Left ventricle myocardium inferior (tissue), 1 donor: Measurements from ENCODE around the gene SAMD4B. TPM values are rescaled to one million over a fixed set of nuclear protein-coding genes. Genes with fewer than 3 reads are reported as not detected.

Experiments
- DNase-seq: peaks from one replicate; pipeline ENCODE4 v3.0.0-alpha.2; 2020
- H3K27ac ChIP-seq: fragments of 200-600 bp; replicated peaks from 2 replicates; pipeline ENCODE4 v1.8.0; 2021
- H3K27me3 ChIP-seq: fragments of 200-600 bp; 2 replicates; pipeline ENCODE4 v1.8.0; 2021; ENCODE audit warnings: low read depth
- H3K36me3 ChIP-seq: fragments of 200-600 bp; 2 replicates; pipeline ENCODE4 v1.8.0; 2021
- H3K4me1 ChIP-seq: fragments of 200-600 bp; 2 replicates; pipeline ENCODE4 v1.8.0; 2021
- H3K4me3 ChIP-seq: fragments of 200-600 bp; 2 replicates; pipeline ENCODE4 v1.8.0; 2021; ENCODE audit warnings: mild to moderate bottlenecking, moderate library complexity
- H3K9me3 ChIP-seq: fragments of 200-600 bp; replicated peaks from 2 replicates; pipeline ENCODE4 v1.8.0; 2021
- intact Hi-C: fragments of 100-400 bp; cut with micrococcal nuclease; formaldehyde crosslinking; loops from one replicate; pipeline ENCODE4 v1.11.0; 2022
- total RNA-seq: library from RNA; stranded (reverse); fragmentation: NEBNext Ultra II Directional; extraction: Animal tissue kit (Norgen Biotek cat#: 25700); gene quantifications from one replicate; pipeline ENCODE4 v1.2.1, GENCODE V29; 2021
- TF ChIP-seq, protein P1 (sequence below): fragments of 200-600 bp; IDR thresholded peaks from 2 replicates; pipeline ENCODE4 v1.8.0; 2021; ENCODE audit warnings: antibody characterized with exemption, mild to moderate bottlenecking, borderline replicate concordance
- donor health status: DM: no; HTN: yes; CAD: no; lungs with severe emphysema.

Gene SAMD4B
- total RNA-seq, 1 donor from 2014 or later, result 47.9 TPM

DNA sequence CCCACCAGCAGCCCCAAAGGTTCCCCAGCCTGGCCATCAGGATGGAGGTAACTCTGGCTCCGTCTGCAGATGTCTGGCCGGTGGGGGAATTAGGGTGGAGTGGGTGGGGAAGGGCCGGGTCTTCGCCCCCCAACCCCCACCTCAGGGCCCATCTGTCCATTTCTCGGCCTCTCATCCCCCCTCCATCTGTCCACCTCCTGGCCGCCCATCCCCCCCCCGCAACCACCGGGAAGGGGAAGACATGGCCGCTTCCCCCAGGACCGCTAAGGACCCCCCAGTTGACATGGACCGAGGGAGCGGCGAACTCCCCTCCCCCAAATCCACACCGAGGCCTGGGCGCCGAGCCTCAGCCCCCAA lies 22.4 kb upstream of the SAMD4B start:
- H3K4me1 ChIP-seq, result peaks cover 5% of the 10 kb centered on the region
- intact Hi-C loops, result no loop called here
- no peaks in the 10 kb centered on the region for H3K9me3 ChIP-seq
- peaks cover 21% of the 10 kb centered on the region for H3K27me3 ChIP-seq
- H3K36me3 ChIP-seq, result no peaks in the 10 kb centered on the region
- no peak overlapping the region for H3K27ac ChIP-seq
- TF ChIP-seq, protein P1, sequence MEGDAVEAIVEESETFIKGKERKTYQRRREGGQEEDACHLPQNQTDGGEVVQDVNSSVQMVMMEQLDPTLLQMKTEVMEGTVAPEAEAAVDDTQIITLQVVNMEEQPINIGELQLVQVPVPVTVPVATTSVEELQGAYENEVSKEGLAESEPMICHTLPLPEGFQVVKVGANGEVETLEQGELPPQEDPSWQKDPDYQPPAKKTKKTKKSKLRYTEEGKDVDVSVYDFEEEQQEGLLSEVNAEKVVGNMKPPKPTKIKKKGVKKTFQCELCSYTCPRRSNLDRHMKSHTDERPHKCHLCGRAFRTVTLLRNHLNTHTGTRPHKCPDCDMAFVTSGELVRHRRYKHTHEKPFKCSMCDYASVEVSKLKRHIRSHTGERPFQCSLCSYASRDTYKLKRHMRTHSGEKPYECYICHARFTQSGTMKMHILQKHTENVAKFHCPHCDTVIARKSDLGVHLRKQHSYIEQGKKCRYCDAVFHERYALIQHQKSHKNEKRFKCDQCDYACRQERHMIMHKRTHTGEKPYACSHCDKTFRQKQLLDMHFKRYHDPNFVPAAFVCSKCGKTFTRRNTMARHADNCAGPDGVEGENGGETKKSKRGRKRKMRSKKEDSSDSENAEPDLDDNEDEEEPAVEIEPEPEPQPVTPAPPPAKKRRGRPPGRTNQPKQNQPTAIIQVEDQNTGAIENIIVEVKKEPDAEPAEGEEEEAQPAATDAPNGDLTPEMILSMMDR, result no peak
- peak overlapping the region; percentile 65 for H3K4me3 ChIP-seq
- DNase-seq, result no peak

DNA sequence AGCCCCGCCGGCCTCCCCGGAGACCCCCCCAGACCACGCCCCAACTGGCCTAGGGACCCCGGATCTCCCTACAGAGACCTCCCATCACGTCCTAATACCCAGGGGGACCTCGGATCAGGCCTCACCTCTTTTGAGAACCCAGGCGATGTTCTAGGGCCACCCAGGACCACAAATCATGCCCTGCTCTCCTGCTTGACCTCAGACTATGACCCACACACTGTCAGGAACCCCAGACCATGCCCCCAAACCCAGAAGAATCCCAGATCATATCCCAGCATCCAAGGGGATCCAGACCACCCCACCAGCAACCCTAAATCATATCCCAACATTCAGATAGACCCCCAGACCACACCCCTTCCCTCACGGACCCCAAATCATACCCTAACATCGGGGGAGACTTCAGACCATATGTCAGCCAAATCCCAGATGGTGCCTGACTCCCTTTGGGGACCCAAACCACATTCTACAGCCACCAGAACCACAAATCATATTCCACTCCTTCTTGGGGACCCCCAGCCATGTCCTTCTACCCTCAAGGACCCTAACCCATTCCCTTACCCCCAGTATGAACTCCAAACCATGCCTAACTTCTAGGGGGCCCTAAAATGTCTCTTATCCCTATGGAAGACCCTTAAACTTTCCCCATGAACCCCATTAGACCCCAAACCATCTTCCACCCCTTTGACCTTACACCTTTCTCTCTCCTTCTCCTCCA lies 20.9 kb upstream of the SAMD4B start:
- Histone ChIP-seq H3K27me3 (peaks cover 21% of the 10 kb centered on the region), H3K27ac (no peak overlapping the region), H3K4me1 (peaks cover 5% of the 10 kb centered on the region), H3K9me3 (no peaks in the 10 kb centered on the region), H3K4me3 (peak overlapping the region; percentile 65), H3K36me3 (no peaks in the 10 kb centered on the region)
- intact Hi-C loops, result no loop called here
- DNase-seq, result no peak
- TF ChIP-seq, protein P1, result no peak

DNA sequence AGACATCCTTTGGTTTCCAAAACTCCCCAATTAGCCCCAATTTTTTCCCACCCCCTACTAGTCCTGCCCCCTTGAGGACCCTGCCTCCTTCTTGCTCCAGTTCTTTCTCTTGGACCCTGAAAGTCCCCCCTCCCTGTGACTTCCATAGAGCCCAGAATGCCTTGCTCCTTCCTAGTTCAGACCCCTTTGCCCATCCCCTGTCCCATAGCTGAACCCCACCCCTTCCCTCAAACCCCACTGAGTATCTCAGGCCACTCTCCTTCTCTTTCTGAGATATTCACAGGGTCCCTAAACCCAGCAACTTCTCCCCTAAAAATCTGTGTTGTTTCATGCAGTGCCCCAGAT lies 20.4 kb upstream of the SAMD4B start:
- H3K27ac ChIP-seq, result no peak overlapping the region
- intact Hi-C loops, result no loop called here

DNA sequence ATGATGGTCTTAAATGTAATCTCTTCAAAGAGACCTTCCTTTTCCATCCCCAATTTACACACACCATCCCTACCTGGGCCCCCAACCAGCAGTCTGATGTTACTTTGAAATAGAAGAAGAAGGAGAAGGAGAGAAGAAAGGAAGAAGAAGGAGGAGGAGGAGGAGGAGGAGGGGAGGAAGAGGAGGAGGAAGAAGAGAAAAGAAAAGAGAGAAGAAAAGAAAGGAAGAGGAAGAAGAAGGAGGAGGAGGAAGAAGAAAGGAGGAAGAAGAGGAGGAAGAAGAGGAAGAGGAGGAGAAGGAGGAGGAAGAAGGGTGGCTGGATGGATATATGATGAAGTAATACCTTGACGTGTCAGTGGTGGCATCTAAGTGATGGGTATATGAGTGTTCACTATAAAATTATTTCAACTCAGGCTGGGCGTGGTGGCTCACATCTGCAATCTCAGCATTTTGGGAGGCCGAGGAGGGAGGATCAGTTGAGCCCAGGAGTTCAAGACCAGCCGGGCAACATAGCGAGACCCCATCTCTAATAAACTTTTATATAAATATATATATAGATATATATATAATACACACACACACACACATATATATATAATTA lies 17.9 kb upstream of the SAMD4B start:
- Histone ChIP-seq H3K27me3 (peaks cover 18% of the 10 kb centered on the region), H3K4me3 (no peak overlapping the region), H3K36me3 (no peaks in the 10 kb centered on the region), H3K27ac (no peak overlapping the region), H3K9me3 (no peaks in the 10 kb centered on the region), H3K4me1 (peaks cover 9% of the 10 kb centered on the region)
- TF ChIP-seq, protein P1, result no peak
- intact Hi-C loops, result no loop called here
- no peak for DNase-seq

More for the DNA sequence above, 20.4 kb upstream of the SAMD4B start:
- Histone ChIP-seq H3K4me1 (peaks cover 5% of the 10 kb centered on the region), H3K4me3 (no peak overlapping the region), H3K9me3 (no peaks in the 10 kb centered on the region), H3K36me3 (no peaks in the 10 kb centered on the region), H3K27me3 (peaks cover 21% of the 10 kb centered on the region)
- no peak for DNase-seq
- TF ChIP-seq, protein P1, result no peak

DNA sequence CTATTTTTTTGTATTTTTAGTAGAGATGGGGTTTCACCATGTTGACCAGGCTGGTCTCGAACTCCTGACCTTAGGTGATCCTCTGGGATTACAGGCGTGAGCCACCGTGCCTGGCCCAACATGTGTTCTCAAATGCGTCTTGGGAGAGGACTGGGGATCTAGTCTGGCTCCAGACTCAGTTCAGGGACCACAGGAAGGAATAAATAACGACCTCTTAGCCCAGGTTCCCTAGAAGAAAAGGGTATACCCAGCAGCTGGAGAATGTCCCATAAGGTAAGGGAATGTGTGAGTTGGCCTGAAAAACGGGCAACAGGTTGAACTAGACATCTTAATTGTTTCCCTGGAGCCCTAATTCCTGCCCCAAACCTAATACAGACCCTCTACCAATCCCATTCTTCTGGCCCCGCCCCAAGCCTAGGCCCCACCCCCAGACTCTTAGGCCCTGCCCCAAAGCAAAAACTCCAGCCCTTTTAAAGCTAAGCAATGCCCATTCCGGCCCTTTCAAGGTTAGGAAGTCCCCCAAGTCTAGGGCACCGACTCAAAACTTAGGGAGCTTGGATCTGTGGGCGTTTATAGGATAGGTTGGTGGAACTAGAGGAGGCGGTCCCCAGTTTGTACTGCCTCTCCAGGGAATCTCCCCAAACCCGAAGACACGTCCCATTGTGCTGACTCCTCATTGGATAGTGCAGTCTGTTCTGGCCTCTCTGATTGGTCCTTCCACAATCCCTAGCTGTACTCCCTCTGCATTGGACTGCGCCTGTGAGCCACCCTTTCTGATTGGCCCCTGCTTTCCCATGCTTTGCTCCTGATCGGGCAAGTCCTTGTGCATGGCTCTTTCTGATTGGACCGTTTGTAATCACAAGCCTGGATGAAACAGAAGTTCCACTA lies 16.2 kb upstream of the SAMD4B start:
- DNase-seq, result no peak
- Histone ChIP-seq H3K27me3 (peaks cover 7% of the 10 kb centered on the region), H3K9me3 (no peaks in the 10 kb centered on the region), H3K4me1 (peaks cover 4% of the 10 kb centered on the region), H3K27ac (no peak overlapping the region), H3K36me3 (no peaks in the 10 kb centered on the region), H3K4me3 (no peak overlapping the region)
- TF ChIP-seq, protein P1, result no peak
- intact Hi-C loops, result loop anchor here (5.0 kb wide), 2 partner anchors 204 to 219 kb away; no protein-coding TSS in a partner anchor
